Subcutaneous adipose tissue (tissue), 4 donors: ENCODE measurements around the gene PRKAG1. TPM values are rescaled to one million over a fixed set of nuclear protein-coding genes. Genes with fewer than 3 reads are reported as not detected.

ENCODE experiments used
- CTCF ChIP-seq: fragments of 450-650 bp; IDR thresholded peaks from one replicate; pipeline ENCODE4 v1.5.1; 2016; ENCODE audit warnings: low read depth, mild to moderate bottlenecking, control low read depth, antibody characterized with exemption, moderate library complexity
- total RNA-seq, 4 donors: library from RNA; depleted of rRNA; stranded (reverse); fragments of >200 nt; gene quantifications; one replicate each; pipeline ENCODE4 v1.1.0, GENCODE V29; 2016

PRKAG1 gene
- total RNA-seq, 4 donors from 2014 or later = 57.7 to 67.4 (median 59.7) TPM

GRCh38 chr12:48961331-48961730, 57.2 kb downstream of the PRKAG1 start:
- no peak for TF ChIP-seq CTCF

GRCh38 chr12:48960834-48961233, 57.7 kb downstream of the PRKAG1 start:
- no peak for TF ChIP-seq CTCF

- no peak for TF ChIP-seq CTCF
Observed at GRCh38 chr12:48958049-48958388, 60.6 kb downstream of the PRKAG1 start.

- no peak for TF ChIP-seq CTCF
Observed at GRCh38 chr12:48957141-48958048, 61.2 kb downstream of the PRKAG1 start, which contains the start of gene ARF3. Gene ARF3, minus strand, starts transcription at chr12:48957487. Its CDS starts 16,392 bp downstream, at chr12:48941095.

GRCh38 chr12:48956279-48957140, 62.1 kb downstream of the PRKAG1 start:
- TF ChIP-seq CTCF = no peak

GRCh38 chr12:48954841-48955501, 63.6 kb downstream of the PRKAG1 start:
- TF ChIP-seq CTCF = no peak
